Neural progenitor cell (in vitro differentiated cells): ENCODE data around the gene GRB7.

ENCODE experiments used
- CTCF ChIP-seq: fragments of 200-600 bp; sonication (generic); IDR thresholded peaks from 2 replicates; pipeline ENCODE4 v1.5.1; 2017; ENCODE audit warnings: antibody characterized with exemption, mild to moderate bottlenecking
- EZH2 ChIP-seq: fragments of 200-600 bp; sonication (generic); IDR thresholded peaks from 2 replicates; pipeline ENCODE4 v1.6.1; 2017; ENCODE audit warnings: antibody characterized with exemption, mild to moderate bottlenecking, moderate library complexity
- EZH2phosphoT487 ChIP-seq: fragments of 200-600 bp; sonication (generic); IDR thresholded peaks from 2 replicates; pipeline ENCODE4 v1.6.1; 2017; ENCODE audit warnings: antibody characterized with exemption

GRCh38 chr17:39747745-39748144 is 10.0 kb downstream of the GRB7 start:
- TF ChIP-seq CTCF (no peak), EZH2 (no peak), EZH2phosphoT487 (no peak)
